GM11168 (cell line): Measurements from ENCODE around the gene DISC1.
"Not testable (repeated sequence)": the region's sequence is repeated elsewhere in the genome, so short reads cannot be mapped to it uniquely, and the experiment has no call there.

Experiments
- in situ Hi-C: fragments of 300-500 bp; cut with MboI; formaldehyde crosslinking; loops from one replicate; pipeline ENCODE4 v1.12.0; 2022; ENCODE audit warnings: low sequenced_read_pairs; ENCODE audit not compliant: unreplicated experiment

Gene DISC1

DNA sequence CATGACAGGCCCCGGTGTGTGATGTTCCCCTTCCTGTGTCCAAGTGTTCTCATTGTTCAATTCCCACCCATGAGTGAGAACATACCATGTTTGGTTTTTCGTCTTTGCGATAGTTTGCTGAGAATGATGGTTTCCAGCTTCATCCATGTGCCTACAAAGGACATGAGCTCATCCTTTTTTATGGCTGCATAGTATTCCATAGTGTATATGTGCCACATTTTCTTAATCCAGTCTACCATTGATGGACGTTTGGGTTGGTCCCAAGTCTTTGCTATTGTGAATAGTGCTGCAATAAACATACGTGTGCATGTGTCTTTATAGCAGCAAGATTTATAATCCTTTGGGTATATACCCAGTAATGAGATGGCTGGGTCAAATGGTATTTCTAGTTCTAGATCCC, 343.2 kb downstream of the DISC1 start:
- in situ Hi-C loops, result not testable (repeated sequence)

DNA sequence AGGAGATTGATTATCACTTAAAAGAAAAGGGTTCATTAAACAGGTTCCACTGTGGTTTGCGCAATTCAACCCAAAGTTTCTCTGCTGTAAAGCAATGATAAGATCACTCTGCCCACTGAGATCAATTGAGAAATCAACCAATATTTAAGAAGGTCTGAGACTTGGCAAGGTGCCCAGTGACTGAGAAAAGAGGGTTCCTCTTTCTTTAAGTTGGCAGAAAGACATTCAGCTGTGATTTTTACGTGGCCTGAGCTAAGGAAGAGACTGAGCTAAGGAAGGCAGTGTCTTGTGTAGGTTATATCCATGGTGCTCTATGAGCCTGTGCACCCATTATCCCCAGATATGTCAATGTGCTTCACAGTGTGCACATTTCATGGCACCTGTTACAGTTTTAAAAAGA, 344.1 kb downstream of the DISC1 start:
- in situ Hi-C loops, result no loop called here

DNA sequence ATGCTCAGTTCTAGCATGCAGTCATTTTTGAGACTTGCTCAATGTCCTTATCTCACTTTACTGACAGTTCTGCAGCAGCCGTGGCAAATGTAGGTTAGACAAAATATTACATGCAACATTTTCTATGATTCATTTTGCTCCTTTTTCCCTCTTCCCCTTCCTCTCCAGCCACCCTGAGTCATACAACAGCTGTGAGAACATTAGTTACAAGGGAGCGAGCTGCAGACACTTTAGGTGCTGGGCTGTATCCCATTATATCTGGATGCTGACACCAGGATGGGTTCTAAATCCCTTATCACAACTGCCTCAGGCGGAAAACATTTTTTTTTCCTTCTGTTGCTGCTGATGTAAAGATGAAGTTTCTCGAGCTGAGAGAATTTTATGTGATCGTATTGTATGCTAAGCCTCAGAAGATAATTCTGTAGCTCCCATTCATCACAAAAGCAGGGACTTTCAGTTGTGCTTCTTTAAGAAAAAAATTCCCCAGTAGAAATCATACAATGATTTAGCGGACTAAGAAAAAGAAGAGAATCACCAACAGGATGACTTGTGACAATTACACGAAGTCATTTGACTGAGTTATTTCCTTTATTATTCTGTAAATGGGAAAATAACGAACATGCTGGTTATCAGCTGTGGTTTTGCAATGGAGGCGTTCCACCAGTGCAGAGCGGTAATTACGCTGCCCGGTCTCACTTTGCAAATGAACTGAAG, 345.0 kb downstream of the DISC1 start:
- in situ Hi-C loops, result no loop called here

DNA sequence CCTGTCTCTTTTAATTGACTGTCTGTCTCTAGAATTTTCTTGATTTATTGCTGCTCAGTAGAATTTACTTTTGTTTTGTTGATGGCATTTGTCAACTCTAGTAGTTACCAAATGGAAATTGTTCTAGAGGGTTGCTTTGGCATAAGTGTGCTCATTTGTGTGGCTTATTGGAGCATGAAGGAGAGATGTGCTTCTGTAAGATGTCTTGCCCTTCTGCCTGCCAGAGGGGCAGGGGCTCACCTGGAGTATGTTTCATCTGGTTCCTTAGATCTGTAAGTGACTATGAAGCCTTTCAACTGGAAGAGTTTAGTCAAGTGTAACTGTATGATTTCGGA, 345.5 kb downstream of the DISC1 start:
- in situ Hi-C loops, result no loop called here

DNA sequence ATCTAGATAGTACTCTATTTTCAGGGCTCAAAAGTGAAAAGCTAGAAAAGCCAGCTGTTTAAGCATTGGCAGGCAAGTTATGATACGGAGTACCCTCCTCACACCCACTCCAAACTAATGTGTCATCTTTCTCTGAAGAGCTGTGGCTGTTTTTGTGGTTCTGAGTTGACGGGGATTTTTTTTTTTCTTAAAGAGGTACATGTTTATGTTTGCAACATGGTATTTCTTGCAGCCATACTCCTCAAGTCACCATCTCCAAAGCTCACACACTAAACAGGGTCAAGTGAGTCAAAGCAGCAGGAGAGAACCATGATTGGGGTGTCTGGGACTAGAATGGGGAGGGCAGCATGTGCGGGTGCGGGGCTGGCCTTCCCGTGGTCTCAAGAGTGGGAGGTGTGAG, 347.2 kb downstream of the DISC1 start:
- in situ Hi-C loops, result no loop called here

DNA sequence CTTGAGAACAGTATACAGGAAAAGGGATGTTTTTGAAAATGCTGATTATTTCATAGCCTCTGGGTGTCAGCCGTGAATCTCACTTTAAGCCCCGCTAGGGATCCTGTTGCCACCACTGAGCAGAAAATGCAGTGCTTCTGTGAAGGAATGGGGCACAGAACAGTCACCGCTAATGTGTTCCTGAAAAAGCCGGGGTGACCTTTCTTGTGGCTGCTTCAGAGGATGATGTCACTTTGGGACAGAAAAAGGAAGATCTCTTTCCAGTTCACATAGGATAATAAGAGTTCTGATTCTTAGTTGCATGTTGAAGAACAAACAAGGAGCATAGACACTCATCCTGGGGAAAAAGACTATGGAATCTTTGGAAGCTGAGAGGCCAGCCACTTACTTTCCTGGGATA, 349.6 kb downstream of the DISC1 start:
- in situ Hi-C loops, result no loop called here

DNA sequence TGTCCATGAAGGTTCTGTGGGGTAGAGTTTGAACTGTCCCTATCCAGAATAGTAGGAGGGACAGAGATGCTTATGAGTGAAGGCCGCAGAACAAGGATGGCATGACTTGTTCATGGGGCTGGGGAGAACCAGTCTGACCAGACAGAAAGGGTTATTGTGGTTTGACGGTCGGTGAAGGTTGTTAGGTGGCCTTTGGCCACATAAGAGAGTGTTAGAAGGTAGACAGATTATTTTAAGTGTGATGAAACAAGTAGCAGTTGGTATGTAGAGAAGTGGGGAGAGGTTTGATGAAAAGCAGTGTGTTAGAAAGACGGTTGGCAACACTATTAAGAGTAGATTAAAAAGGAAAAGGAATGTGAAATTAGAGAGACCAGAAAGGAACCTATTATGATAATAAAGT, 355.1 kb downstream of the DISC1 start:
- in situ Hi-C loops, result no loop called here

DNA sequence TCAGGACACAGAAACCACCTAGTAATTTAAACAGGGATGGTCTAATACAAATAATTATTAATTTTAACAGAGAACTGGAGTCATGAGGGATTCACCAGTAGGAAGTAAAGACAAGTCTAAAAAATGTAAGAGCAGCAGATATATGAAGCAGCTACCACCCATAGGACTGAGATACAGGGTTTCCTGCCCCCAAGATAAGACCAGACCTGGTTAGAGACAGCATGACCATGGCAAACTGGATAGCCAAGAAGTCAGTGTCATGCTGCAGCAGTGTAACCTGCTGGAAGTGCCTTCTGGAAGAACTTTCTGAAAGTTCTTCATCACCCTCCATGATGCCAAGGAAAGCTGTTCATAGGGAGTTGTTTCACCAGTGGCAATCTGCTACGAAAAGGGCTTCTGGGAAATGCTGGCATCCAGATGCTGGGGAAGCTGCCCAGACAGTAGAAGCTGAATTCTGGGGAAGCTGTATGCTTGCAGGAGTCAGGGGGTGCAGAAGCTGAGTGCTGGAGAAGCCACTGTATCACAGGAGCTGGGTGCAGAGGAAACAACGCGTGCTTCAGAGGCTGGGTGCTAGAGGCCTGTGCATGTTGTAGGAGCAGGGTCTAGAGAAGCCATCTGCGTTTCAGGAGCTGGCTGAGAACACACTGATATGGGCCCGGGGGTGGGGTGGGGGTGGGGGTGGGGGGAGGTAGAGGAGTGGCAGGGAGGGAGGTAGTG, 356.4 kb downstream of the DISC1 start:
- in situ Hi-C loops, result no loop called here

DNA sequence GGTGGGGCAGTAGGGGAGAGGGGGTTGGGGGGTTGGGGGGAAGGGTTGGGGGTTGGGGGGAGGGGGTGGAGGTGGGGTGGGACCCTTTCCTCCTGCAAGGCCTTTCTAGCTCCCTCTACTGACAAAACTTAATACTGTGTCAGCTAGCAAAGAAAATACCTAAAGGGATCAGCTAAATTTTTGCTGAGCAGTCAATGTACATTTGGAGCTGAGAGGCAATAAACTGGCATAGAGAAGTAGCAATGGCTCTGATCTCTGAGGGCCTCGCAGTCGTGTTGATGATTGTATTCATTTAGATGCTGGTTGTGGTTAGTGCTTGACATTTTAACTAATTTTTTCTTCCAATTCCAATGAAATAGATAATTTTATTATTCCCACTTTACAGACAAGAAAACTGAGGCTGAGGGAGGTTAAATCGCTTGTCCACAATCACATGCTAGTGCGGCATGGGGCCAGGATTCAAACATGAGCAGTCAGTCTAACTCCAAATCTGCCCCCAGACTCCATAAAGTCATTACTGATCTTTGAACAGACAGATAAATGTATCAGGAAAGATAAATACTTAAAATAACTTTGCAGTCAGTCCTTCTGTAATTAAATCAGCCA, 357.1 kb downstream of the DISC1 start:
- in situ Hi-C loops, result no loop called here

DNA sequence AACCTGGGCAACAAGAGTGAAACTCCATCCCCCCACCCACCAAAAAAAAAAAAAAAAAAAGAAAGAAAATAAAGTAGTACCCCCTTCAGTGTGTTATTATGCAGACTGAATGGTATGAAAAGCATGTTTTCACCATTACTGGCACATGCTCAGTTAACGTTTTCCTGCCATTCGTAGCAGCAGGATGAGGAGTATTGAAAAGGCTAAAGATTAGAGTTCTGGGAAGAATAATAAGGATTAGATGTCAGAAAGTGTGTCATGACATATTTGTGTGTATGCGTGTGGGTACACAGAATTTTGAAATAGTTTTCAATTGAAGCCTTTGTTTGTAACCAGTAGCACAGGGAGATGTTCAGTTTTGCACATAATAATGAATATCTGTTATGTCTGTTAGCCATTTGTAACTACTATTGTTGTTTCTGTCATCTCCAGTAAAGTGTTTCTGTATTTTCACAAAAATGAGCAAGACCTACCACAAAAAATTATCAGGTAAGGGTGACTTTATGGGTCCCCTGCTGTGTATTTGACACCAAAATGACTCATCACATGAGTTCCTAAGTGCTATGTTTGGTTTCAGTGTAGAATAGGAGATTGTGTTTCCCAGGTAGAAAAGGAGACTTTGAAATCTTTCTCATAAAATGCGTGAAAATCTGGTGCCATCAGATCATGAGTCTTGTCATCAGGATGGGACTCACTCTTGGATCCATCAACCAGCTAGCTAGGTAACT, 358.9 kb downstream of the DISC1 start:
- in situ Hi-C loops, result no loop called here

DNA sequence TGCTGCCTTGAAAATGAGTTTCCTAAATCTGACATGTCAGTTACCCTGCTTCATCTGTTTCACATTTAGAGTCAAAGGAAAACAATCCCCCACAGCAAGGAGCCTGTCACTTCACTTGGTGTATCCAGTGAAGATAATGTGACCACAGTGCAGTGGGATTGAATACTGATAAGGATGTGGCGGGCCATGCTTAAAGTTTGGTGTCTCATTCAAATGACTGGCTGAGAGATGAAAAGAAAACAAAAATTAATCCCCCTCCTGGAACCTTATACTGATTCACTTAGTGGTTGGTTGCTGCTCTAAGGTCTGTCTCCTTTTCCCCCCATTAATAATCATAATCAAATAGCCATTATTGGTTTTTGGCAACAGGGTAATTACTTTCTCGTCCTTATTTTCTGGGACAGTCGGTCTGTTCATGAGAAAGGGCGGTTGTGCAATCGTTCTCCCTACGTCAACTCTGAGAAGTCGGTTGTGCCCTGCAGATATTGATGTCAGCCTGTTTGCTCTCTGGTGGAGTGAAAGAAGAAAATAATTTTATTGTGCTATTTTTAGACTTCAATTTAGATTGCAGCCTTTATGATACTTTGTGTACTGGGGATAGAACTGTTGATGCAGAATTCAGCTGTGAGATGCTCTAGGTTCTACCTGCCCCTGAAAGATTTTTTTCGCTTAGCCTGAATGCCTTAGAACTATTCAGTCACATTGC, 360.2 kb downstream of the DISC1 start:
- in situ Hi-C loops, result no loop called here

DNA sequence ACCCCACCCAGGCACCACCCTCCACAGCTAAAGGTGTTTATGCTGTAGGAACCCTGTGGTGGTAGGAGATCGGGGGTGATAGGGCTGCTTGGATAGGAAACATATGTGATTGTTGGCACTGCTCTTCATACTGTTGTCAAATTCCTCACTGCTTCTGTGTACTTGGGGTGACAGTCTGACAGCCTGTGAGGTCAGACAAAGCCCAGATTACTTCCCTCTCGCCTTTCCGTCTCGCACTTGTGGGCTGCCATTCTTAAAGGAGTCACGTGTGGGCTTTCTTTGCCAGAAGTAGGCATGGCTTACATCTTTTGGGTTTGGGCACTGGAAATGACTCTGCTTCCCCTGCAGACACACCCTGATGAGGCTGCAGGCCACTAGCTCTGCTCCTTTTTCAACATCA, 363.8 kb downstream of the DISC1 start:
- in situ Hi-C loops, result no loop called here

DNA sequence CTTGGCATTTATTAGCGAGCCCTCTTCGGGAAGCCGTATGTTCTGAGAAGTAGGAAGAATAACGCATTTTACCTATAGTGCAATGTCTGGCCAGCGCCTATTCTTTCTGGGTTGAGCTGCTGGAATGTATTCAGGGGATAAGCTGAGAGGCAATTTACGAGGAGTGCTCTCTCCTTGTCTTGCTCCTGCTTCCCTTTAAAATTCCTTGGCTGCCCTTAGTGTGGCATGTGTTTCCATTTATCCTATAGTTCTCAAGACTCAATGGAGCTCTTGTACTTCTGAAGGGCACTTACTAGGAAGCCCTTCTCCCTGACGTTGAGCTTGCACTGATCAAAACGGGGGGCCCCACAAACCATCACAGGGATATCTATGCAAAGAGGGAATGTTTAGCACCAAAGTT, 364.6 kb downstream of the DISC1 start:
- in situ Hi-C loops, result no loop called here

DNA sequence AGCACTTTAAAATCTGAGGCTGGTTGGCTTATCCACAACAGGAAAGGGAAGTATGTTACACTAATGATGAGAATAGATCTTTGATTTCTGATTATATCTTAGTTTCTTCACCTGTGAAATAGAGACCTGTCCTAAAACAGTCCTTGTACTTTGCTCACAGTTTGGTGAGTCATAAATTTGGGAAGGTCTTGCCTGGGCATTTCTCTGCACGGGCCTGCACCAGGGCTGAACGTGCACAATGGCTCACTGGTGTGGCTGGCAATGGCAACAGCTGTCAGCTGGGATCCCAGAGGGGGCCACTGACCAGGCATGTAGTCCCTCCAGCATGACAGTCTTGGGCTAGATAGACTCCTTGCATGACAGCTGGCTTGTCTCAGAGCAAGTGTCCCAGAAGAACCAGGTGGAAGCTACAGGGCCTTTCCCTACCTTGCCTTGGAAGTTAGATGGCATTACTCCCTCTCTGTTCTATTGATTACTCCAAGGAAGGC, 367.4 kb downstream of the DISC1 start:
- in situ Hi-C loops, result no loop called here

DNA sequence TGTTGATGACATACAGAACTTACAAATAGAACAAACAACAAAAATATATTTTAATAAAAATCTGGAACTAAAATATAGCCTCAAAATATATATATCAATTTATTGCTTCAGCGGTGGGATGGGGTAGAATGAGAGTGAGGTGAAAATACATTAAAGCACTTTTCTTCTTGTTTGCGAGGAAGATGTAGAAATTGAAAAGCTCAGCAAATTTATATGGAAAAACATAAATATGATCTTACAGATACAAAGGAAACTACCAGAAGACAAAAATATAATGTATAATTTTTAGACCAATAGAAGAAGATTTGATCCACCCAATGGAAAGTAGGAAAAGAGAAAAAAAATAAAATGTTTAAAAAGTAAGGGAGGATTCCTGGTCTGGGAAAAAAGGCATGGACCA, 372.2 kb downstream of the DISC1 start:
- in situ Hi-C loops, result no loop called here

DNA sequence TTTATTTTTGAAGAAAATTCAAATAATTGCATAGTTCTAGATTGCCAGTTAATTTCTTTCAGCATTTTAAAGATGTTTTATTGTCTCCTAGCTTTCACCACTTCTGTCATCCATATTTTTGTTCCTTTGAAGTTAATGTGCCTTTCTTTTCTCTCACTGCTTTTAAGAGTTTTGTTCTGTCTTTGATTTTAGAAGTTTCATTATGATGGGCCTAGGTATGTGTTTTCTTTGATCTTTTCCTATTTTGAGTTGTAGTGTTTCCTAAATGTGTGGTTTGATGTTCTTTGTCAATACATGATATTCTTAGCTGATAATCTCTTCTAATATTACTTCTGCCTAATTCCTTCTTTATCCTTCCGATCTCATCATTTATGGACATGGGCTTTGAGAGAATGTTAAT, 378.7 kb downstream of the DISC1 start:
- in situ Hi-C loops, result no loop called here

DNA sequence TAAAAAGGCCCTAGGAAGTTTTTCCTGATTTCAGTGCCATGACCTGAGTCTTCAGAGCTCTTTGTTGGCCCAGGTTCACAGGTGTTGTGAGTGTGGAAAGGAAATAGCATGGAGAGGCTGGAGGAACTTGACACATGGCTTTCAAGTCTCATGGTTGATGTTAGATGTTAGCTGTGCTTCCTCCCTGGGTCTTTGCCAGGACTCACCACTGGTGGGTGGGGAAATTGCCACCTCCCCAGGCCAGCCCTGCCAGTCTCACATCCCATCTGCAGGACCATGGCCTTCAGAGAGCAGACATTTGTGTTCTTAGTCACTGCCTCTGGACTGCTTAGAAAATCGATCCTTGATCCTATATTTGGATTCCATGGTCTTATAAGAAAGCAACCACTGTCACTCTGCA, 383.2 kb downstream of the DISC1 start:
- in situ Hi-C loops, result no loop called here

DNA sequence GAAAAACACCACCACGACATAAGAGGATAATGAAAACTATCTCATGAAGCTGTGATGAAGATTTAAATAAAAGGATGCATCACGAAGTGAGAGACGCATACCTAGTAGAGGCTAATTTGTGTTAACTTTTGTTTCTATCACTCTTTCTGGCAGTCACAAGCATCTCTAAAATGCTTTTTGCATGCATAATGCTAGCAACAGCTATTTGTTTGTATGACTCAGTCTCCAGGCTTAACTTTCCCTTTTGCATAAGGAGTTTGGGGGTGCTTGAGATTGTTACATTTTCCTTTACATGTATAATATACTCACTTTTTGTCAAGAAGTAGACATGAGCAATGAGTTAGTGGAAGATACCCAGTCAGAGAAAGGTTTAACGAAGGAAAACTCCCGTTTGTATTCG, 385.4 kb downstream of the DISC1 start:
- in situ Hi-C loops, result no loop called here

DNA sequence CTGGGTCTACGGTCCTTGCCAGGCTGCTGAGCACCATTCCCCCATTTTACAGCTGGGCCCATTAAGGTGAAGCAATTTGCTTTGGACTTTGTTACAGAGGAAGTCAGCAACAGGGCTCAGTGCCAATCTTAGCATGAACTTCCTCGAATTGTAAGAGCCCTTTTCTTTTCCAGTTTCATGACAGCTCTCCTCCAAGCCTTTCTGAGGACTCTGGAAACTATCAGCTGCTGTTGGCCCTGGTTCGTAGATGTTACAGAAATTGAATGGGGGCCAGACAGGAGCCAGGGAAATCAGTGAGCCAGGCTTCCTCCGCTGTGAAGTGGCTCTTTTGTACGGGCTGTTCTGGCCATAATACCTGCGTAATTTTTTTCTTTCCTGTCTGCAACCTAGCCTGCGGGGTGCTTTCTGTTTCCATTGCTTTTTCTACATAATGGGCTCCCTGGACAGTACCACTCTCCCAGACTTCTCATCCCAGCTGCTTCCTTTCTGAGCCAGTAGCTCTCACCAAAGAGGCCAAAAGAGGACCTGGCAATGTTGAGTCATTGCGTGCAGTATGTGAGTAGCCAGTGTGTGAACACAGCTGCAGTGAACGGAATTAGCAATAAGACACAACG, 386.3 kb downstream of the DISC1 start:
- in situ Hi-C loops, result no loop called here

DNA sequence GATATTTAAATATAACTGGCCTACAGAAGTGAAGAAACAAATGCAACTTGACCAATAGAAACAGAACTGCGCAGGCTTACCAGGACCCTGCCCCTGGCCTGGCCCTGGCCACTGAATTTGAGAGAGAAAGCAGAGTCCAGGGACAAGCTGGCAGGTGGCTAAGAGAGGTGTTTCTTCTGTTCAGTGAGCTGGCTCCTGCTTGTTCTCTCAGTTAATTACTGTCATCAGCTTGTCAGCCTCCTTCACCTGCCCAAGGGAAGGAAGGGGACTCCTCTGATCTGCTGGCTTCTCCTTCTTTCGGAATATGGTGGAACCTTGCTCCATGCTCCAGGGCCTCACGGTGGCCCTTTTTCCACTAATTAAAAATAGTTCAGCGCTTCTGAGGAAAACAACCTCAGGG, 388.4 kb downstream of the DISC1 start:
- in situ Hi-C loops, result no loop called here
